ENCODE measurements around the gene FRAT1. TPM values are rescaled to one million over a fixed set of nuclear protein-coding genes. Genes with fewer than 3 reads are reported as not detected.
A peak's percentile ranks its signal among the peaks of the same experiment; 100 is the strongest.

The FRAT1 gene
- total and polyA plus RNA-seq, 2 donors (not counting 3 experiments of a cell fraction or from before 2014, with no cell fraction given), result 2.2 to 3.2 TPM

GRCh38 chr10:97319671-97320479 lies 804 bp downstream of the FRAT1 start:
- H3K36me3 ChIP-seq (ENCODE audit: control insufficient read depth in 2 of 2, extremely low read depth in 1 of 2, insufficient read depth in 2 of 2, low read length in 2 of 2), result no peaks in the 10 kb centered on the region
- peak; percentile 46 for DNase-seq (ENCODE audit: low read depth, low spot score)
- ChIA-PET POLR2A (interaction anchor here (1.2 to 1.9 kb wide), 2 partner anchors 13 to 41 kb away, joined by 3 to 10 read pairs; partner anchors contain the start of gene FRAT2), CTCF (interaction anchor here (0.6 to 3.5 kb wide), 6 partner anchors 13 to 247 kb away, joined by 3 to 37 read pairs (median 5); no protein-coding TSS in a partner anchor)
- H3K4me1 ChIP-seq (ENCODE audit: control insufficient read depth, extremely low read depth, insufficient read depth, low read length), result peaks cover 15% of the 10 kb centered on the region
- H2AFZ ChIP-seq (ENCODE audit: low read depth, low read length), result peak overlapping the region; percentile 63
- no peak for TF ChIP-seq MYC (IDR thresholded peaks at IDR 0.05; ENCODE audit: low read depth, low read length)
- peak; percentile 48 for TF ChIP-seq EZH2 (IDR thresholded peaks at IDR 0.05; ENCODE audit: borderline replicate concordance, low read depth, low read length, severe bottlenecking)
- no peak for TF ChIP-seq POLR2AphosphoS5 (IDR thresholded peaks at IDR 0.05; ENCODE audit: insufficient read depth, low read depth, low read length)
- no peak for TF ChIP-seq POLR2A (IDR thresholded peaks at IDR 0.05; ENCODE audit: low read depth, low read length)
- no peak for TF ChIP-seq FOS (IDR thresholded peaks at IDR 0.05; ENCODE audit: borderline replicate concordance, insufficient read depth, low read length)
- TF ChIP-seq JUN (IDR thresholded peaks at IDR 0.05; ENCODE audit: borderline replicate concordance, insufficient read depth, insufficient read length, low read depth), result no peak
- BruUV-seq (replicated peaks), result TSS peak; percentile 24
- H4K20me1 ChIP-seq (replicated peaks; ENCODE audit: control insufficient read depth, extremely low read depth, insufficient read depth, low read length), result no peaks in the 10 kb centered on the region
- H3K4me3 ChIP-seq (replicated peaks in 1 of 3; ENCODE audit: insufficient read depth in 1 of 3, low read depth in 1 of 3, low read length in 3 of 3), result peak overlapping the region; percentile 15 to 74 (median 58)
- no peaks in the 10 kb centered on the region for H3K79me2 ChIP-seq (ENCODE audit: control insufficient read depth, insufficient read depth, low read length)
- H3K4me2 ChIP-seq (ENCODE audit: insufficient read depth, low read length), result peak overlapping the region; percentile 95
- no peaks in the 10 kb centered on the region for H3K27me3 ChIP-seq (ENCODE audit: control insufficient read depth in 2 of 2, insufficient read depth in 2 of 2, low read length in 2 of 2)
- peak overlapping the region; percentile 95 for H3K9ac ChIP-seq (replicated peaks; ENCODE audit: extremely low read depth, insufficient read depth, low read length)
- dilution Hi-C loops (cut with MboI; ENCODE audit: extremely low pct_ligation_motif_present, low sequenced_read_pairs), result no loop called here
- H3K27ac ChIP-seq (ENCODE audit: insufficient read depth, low read depth, low read length), result no peak overlapping the region
- intact Hi-C loops (cut with micrococcal nuclease), result loop anchor here (1.0 kb wide), 1 partner anchor 28 kb away; the partner anchor contains the start of gene ARHGAP19
- no peaks in the 10 kb centered on the region for H3K9me1 ChIP-seq (replicated peaks; ENCODE audit: control insufficient read depth, extremely low read depth, insufficient read depth, low read length)
- H3K9me3 ChIP-seq (replicated peaks; ENCODE audit: control insufficient read depth, insufficient read depth, low read length), result no peaks in the 10 kb centered on the region
- peak; percentile 12 for FAIRE-seq

All from endothelial cell of umbilical vein (primary cell).